ENCODE results near the gene CELA2A.
"Not testable (repeated sequence)": the region's sequence is repeated elsewhere in the genome, so short reads cannot be mapped to it uniquely, and the experiment has no call there.

CELA2A gene

GRCh38 chr1:15454256-15454655 lies 2.3 kb upstream of the CELA2A start:
- H3K9me3 ChIP-seq = no peaks in the 10 kb centered on the region
- H3K27ac ChIP-seq = no peak overlapping the region
- no peak for TF ChIP-seq CTCF (IDR thresholded peaks at IDR 0.05)
- H3K36me3 ChIP-seq = no peaks in the 10 kb centered on the region
- intact Hi-C loops (cut with DNase I; ENCODE audit: low total_unique reads) = no loop called here
- no peak overlapping the region for H3K4me3 ChIP-seq
- H3K4me1 ChIP-seq = no peaks in the 10 kb centered on the region
- peaks cover 0 to 4% of the 10 kb centered on the region in 2 donors for H3K27me3 ChIP-seq
- DNase-seq = no peak

GRCh38 chr1:15455522-15455921 lies 1.0 kb upstream of the CELA2A start:
- no peak overlapping the region for H3K27ac ChIP-seq
- no peak for DNase-seq

GRCh38 chr1:15457585-15457984 lies 1.1 kb downstream of the CELA2A start:
- DNase-seq = no peak
- Histone ChIP-seq H3K4me1 (no peaks in the 10 kb centered on the region), H3K27me3 (no peaks in the 10 kb centered on the region), H3K27ac (no peak overlapping the region), H3K36me3 (no peaks in the 10 kb centered on the region), H3K4me3 (no peak overlapping the region), H3K9me3 (no peaks in the 10 kb centered on the region)
- no peak for TF ChIP-seq CTCF (IDR thresholded peaks at IDR 0.05)
- intact Hi-C loops (cut with DNase I; ENCODE audit: low total_unique reads) = no loop called here

More at GRCh38 chr1:15455522-15455921, 1.0 kb upstream of the CELA2A start:
- H3K27me3 ChIP-seq = peaks cover 0 to 4% of the 10 kb centered on the region in 2 donors
- intact Hi-C loops (cut with DNase I; ENCODE audit: low total_unique reads) = no loop called here
- H3K4me1 ChIP-seq = no peaks in the 10 kb centered on the region
- no peaks in the 10 kb centered on the region for H3K36me3 ChIP-seq
- no peak overlapping the region for H3K4me3 ChIP-seq
- no peaks in the 10 kb centered on the region for H3K9me3 ChIP-seq
- TF ChIP-seq CTCF (IDR thresholded peaks at IDR 0.05) = no peak

- H3K36me3 ChIP-seq; H3K4me1 ChIP-seq; H3K27ac ChIP-seq; H3K4me3 ChIP-seq; H3K9me3 ChIP-seq; H3K27me3 ChIP-seq; DNase-seq; intact Hi-C loops (cut with DNase I; ENCODE audit: low total_unique reads): not testable (repeated sequence)
Observed at GRCh38 chr1:15458388-15458787, 1.9 kb downstream of the CELA2A start.

- no peak for DNase-seq
Observed at GRCh38 chr1:15459771-15460707, 3.5 kb downstream of the CELA2A start.

More at GRCh38 chr1:15459771-15460707, 3.5 kb downstream of the CELA2A start:
- H3K36me3 ChIP-seq = no peaks in the 10 kb centered on the region
- no peaks in the 10 kb centered on the region for H3K27me3 ChIP-seq
- intact Hi-C loops (cut with DNase I; ENCODE audit: low total_unique reads) = no loop called here
- no peaks in the 10 kb centered on the region for H3K9me3 ChIP-seq
- no peak overlapping the region for H3K4me3 ChIP-seq
- TF ChIP-seq CTCF (IDR thresholded peaks at IDR 0.05) = no peak
- H3K27ac ChIP-seq = no peak overlapping the region
- no peaks in the 10 kb centered on the region for H3K4me1 ChIP-seq

Data from tibial artery (tissue), 4 donors.